Panc1 (cell line): ENCODE results near the gene HCN2.

Source experiments
- POLR2AphosphoS5 ChIP-seq: IDR thresholded peaks from 2 replicates; pipeline ENCODE4 v1.6.1; 2012; ENCODE audit warnings: mild to moderate bottlenecking, low read depth, low read length, moderate library complexity
- REST ChIP-seq, 2 experiments: IDR thresholded peaks; 2 replicates each; pipeline ENCODE4 v1.6.1; 2011 to 2012; ENCODE audit warnings: low read depth in 2 of 2, control low read depth in 1 of 2, low read length in 1 of 2, mild to moderate bottlenecking in 1 of 2, moderate library complexity in 1 of 2; ENCODE audit not compliant: insufficient read depth in 1 of 2
- SIN3A ChIP-seq: IDR thresholded peaks from 2 replicates; pipeline ENCODE4 v1.6.1; 2012; ENCODE audit warnings: low read depth, mild to moderate bottlenecking, low read length, moderate library complexity, borderline replicate concordance; ENCODE audit not compliant: insufficient read depth
- TCF7L2 ChIP-seq: IDR thresholded peaks from 2 replicates; pipeline ENCODE4 v1.6.1; 2011; ENCODE audit warnings: mild to moderate bottlenecking, low read depth, low read length, inconsistent platforms
- TF ChIP-seq, protein P1 (sequence below): fragments of 450-650 bp; IDR thresholded peaks from 2 replicates; pipeline ENCODE4 v1.5.1; 2017; ENCODE audit warnings: mild to moderate bottlenecking

DNA sequence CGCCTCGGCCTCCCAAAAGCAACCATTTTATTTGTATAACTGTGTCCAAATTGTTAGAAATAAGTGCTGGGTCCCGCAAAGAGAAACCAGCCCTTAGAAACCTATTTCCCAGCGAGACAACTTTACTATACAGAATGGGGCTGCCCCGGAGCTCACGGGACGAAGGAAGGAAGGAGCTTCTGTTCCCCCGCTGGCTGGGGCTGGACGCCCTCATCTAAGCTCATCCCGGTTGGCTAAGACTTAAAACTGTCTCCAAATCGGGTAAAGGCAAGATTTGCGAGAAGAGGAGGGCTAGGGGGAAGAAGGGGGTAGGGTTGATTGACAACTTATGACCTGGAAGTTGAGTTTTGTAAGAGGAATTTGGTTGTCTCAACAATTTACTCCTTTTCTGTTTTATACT is 29.6 kb upstream of the HCN2 start:
- TF ChIP-seq SIN3A (no peak), POLR2AphosphoS5 (no peak), TCF7L2 (no peak), REST (IDR thresholded peaks at IDR 0.05; ENCODE audit: insufficient read depth in 1 of 2, low read depth in 2 of 2, low read length in 1 of 2) (no peak)
- TF ChIP-seq, protein P1, sequence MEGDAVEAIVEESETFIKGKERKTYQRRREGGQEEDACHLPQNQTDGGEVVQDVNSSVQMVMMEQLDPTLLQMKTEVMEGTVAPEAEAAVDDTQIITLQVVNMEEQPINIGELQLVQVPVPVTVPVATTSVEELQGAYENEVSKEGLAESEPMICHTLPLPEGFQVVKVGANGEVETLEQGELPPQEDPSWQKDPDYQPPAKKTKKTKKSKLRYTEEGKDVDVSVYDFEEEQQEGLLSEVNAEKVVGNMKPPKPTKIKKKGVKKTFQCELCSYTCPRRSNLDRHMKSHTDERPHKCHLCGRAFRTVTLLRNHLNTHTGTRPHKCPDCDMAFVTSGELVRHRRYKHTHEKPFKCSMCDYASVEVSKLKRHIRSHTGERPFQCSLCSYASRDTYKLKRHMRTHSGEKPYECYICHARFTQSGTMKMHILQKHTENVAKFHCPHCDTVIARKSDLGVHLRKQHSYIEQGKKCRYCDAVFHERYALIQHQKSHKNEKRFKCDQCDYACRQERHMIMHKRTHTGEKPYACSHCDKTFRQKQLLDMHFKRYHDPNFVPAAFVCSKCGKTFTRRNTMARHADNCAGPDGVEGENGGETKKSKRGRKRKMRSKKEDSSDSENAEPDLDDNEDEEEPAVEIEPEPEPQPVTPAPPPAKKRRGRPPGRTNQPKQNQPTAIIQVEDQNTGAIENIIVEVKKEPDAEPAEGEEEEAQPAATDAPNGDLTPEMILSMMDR = no peak
